Right kidney (tissue), 1 donor: ENCODE results near the gene ITPR2.

Experiments used
- DNase-seq: peaks from one replicate; pipeline ENCODE4 v3.0.0-alpha.2; 2016

ITPR2 gene

DNA sequence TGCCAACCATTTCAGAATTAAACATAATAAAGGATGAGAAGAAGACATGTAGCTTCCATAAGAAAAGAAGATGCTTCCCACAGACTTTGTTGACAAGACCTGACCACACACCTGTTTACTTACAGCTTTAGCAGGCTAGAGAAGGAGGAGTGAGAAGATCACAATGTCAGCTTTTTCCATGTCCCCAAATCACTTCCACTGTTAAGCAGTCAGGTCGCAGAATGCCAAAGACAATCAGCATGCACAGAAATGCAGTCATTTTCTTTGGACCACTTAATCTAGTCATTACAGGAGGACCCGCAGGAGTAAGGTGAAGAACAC, 322.7 kb downstream of the ITPR2 start:
- no peak for DNase-seq

DNA sequence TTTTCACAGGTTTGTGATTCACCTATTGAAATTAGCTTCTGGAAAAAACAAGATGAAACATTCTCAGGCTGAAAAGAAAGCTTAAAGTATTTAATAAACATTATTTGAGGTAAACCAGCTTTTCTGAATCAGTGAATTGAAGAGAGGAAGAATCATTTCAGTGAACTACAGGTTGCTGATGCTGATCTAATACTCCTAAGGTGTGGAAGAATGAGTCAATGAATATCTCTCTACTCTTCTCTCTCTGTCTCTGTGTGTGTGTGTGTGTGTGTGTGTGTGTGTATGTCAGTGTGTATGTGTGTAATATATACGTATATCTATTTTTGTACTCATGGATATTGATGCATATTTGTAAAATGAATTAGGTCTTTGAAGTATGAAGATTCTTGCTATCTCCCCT, 325.4 kb downstream of the ITPR2 start:
- no peak for DNase-seq

DNA sequence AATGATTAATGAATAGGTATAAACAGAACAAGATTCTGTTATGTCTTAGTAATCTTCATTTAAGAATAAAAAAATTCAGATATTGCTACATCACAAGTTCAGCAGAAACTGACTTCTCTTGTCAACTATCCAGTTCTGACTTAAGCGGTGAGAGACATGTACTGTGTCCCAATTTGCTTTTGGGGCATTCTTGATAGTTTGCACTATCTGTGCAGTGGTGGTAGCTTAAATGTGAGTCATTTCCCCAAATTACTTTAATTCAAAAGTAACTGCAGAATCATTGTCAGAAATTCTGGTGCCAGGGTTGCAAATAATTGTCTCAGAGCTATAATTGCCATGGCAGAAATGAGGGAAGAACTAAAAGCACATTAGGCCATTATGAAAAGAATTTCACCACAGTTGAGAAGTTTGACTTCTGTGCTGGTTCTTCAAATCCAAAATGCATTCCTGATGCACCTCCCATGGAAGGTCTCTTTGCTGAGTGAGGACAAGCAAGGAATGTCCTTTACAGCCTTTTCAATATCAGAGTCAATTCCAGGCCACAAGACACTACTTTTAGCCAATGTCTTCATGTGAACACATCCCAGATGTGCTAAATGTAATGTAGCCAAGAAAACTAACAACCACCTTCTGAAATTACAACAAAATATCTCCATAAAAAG, 332.9 kb downstream of the ITPR2 start:
- no peak for DNase-seq

DNA sequence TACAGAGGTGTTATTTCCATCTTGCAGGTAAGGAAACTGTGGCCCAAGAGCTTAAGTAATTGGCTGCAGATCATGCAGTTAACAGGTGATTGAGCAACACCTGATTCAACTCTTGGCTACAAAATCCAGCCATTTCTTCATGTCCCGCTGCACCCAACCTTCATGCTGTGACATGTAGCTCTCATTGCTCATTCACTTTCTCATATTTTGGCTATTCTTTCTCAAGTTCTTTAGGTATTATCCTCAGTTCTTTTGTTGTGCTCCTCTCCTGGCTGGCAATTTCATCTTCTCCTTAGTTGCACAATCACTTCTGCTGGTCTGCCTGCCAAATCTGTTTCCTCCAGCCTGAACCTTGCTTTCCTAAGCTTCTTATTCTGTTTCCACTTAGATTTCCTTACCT, 336.8 kb downstream of the ITPR2 start:
- DNase-seq = no peak

DNA sequence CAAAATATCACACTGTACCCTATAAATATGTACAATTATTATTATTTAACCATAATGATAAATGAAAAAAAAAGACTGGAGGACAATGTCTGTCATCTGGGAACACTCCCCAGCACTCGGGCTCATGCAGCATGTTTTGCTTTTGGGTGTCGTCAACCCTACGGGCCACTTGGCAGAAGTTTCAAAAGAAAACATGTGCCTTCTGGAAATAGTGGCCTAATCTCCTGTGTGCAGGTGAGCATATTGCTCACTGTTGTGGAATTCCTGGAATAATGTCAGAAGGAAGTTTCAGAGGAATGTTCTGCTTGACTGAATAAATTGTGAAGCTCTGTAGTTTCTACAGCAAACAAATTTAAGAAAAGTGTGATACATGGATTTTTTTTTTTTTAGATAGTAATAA, 339.3 kb downstream of the ITPR2 start:
- no peak for DNase-seq

DNA sequence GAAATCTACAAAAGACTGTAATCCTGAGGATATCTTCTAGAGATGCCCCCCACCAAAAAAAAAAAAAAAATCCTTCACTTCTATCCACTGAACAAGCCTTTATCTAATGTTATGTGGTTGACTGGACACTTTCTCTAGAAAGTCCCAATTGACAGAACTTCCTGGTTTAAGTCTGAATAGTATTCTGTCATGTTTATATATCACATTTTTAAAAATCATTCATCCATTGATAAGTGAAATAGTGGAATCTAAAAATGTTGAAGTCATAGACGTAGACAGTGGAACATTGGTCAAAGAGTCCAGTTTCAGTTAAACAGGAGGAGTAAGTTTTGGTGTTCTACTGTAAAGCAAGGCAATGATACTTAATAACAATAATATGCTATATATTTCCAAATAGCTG, 340.6 kb downstream of the ITPR2 start:
- no peak for DNase-seq

DNA sequence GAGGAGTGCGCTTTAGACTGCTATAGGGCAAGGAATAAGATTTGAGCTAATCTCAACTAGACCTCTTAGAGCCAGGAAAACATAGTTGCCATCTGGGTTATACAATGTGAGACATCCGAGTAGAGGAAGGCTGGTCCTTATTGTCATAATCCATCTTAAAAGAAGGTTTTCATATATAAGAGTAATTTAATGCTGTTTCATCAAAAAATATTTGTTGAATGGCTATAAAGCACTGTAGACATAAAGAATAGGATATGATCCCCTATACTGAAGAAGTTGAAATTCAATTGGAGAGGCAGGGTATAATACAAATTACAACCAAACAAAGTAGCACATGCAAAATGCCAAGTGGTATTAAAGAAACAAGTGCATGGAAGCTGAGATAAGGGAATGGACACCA, 343.1 kb downstream of the ITPR2 start:
- no peak for DNase-seq

DNA sequence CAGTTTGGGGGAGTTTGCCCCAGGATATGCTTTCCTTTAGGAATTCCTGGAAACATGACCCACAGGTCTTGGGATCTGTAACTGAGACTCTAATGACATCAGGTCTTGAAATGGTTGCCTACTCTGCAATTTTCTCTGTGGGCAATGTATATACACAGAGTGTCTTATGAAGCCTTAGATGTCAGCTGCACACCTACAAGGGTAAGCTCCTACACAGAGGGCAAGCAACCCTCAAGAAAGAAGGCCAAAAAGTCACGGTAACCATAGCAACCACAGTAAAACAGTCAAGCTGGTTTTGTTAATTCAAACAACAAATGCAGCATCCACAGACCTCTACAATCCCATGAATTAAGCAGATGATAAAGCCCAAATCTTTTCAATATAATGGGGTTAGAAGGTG, 344.6 kb downstream of the ITPR2 start:
- no peak for DNase-seq

DNA sequence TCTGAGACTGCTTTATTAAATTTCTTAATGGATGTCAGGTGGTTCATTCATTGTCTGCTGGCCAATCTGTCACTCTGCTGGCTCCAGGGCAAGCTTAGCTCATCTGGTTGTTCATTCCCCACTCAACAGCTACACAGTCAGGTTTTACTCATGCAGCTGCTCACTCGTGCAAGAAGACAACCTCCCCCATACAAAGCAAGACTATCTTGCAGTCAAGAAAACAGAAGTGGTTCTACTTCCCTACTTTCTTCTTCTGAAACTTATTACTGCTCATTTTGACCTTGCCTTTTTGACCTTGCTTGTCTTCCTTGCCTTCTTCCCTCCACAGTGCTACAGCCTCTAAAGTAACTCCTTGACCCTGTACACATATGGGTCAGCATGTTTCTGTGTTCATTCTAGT, 359.7 kb downstream of the ITPR2 start:
- DNase-seq = peak; percentile 6

DNA sequence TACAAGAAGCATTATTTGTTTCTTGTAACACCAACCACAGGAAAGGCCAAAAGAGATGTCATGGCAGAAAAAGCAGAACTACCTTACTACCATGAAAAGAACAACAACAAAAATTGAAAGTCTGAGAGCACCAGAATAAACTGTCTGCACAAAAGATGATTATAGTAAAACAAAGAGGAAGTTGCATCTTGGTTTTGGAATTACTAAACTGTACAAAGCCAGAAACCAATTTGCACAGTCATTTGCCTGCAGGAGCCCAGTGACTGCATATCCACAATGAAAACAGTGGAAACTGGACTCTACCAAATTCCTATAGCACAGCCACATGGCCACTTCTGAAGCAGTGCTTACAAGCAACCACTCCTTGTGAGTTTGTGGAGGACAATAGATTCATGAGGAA, 361.4 kb downstream of the ITPR2 start:
- no peak for DNase-seq

DNA sequence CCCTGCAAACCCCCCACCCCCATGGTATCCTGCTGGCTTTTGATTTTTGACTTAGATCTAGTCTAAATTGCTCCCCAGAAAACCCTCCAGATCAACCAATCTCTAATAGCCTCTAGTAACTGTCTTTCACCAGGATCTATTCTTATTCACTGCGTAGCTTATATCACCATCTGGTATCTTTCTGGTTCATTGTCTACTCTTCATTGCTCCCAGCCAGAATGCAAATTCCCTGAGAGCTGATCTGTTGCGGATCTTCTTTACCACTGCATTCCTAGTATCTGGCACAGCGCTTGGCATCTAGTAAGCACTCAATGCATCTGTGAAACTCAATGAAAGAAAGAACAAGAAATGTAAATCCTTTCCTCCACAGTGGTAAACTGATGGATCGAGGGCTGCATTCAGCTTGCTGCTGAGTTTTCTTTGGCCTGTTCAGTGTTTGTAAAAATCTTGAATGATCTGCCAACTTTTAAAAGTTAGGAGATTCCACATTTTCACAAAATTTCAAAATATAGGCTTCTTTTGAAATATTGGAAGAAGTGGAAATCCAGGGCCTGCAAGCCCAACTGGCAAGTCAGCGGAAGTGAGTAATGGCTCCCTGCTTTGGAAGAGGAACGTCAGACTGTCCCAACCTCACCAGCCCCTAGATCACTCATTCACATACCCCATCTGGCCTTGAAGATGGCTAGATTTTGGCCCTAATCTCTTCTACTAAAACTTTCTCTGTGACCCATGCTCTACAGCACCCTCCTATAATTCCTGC, 363.4 kb downstream of the ITPR2 start:
- no peak for DNase-seq

DNA sequence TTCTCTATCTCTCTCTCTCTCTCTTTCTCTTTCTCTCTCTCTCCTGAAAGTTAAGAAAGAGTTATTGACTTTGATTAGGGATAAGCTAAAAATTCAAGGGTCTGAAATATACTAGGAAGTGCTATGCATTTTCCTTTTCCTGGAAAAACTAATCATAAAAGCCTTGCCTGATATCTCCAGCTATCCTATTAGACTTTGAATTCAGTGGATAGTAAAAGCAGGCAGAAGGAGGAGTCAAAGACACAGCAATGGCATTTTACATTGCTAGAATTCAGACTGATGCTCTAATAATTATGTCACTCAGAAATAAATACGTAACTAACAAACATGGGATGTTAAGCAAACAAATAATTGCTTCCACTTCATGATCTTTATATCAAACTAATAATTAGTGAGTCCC, 365.6 kb downstream of the ITPR2 start:
- no peak for DNase-seq

DNA sequence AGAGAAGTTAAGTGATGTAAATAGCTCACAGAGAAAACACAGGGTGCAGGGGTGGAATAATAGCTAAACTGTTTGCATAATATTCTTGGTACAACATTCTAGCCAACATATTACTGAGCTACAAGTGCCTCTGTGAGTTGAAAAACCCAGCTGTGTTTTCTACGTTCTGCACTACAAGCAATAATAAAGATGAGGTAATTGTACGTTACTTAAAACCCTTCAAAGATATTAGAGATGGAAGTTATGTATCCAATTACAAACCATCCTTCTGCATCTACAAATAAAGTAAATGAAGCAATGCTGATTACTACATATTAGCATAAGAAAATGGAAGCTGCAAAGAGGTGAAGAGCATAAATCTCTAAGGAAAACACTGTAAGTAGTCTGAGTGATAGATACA, 366.3 kb downstream of the ITPR2 start:
- no peak for DNase-seq

DNA sequence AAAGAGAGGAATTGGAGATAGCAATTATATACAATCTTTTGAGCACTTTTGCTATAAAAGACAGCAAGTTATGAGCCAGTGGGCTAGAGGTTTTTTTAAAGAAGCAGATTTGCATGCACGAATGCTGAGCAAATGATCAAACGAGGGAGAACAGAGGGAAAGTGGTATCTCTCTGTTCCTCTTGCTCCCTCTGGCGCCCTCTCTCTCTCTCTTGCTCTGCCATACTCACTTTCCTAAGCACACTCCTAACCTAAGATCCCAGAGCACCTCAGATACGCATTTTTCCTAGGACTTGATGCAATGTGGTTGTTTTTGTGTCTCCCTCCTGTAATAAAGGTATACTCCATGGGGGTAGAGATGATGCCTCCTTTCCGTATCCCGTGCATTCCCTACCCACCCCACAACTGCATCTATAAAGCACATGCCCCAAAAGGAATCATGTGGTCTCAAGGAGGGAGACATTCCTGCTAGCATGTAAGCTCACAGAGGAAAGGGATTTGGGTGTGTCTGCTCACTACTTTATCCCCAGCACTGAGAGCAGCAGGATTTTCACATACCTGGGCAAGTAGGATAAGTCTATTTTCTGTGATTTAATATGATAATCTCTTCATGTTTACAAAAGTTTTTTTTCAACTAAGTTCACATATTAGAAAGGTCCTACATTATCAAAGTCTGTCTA, 367.4 kb downstream of the ITPR2 start:
- DNase-seq = no peak

DNA sequence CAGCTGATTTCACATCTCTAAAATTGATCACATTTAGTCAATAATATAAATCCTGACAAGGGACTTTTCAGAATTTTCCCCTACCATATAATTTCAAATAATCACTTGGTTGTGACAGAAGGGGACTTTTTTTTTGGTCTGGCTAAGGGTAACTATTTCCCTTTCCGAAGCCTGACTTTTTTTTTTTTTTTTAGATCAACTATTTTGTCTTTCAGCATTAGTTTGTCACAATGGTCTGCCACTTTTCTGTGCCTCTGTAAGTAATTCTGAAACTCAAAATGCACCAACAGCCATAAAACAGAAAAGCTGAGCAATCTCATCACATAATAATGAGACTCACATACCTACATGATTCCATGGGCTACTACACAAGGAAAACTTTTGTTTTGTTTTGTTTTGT, 371.2 kb downstream of the ITPR2 start:
- no peak for DNase-seq

DNA sequence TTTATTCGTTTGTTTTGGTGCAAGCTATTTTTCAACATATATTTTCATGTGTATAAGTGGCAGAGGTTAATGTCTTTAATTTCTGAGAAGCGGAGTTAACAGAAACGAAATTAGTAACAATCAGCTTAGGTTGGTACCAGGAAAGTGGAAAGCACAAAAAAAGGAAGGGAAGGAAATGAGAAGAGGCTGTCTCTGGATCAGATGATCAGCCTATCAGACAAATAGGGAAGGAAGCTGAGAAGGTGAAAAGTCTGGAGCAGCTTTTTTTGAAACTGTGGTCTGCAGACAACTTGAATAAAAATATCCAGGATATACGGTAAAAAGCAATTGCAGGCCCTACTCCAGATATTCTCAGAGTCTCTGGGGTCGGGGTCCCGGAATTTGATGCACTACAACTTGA, 372.6 kb downstream of the ITPR2 start:
- DNase-seq = no peak

DNA sequence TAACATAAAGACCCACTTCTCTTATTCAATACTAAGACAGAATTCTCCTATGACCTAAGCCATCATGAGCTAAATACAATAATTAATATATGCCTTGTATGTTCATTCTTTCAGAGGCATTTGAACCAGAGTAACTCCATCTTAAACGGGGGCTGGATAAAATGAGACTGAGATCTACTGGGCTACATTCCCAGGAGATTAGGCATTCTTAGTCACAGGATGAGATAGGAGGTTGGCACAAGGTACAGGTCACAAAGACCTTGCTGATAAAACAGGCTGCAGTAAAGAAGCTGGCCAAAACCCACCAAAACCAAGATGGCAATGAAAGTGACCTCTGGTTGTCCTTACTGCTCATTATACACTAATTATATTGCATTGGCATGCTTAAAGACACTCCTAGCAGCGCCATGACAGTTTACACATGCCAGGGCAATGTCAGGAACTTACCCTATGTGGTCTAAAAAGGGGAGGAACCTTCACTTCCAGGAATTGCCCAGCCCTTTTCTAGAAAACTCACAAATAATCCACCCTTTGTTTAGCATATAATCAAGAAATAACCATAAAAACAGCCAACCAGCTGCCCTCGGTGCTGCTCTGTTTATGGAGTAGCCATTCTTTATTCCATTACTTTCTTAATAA, 376.9 kb downstream of the ITPR2 start:
- DNase-seq = no peak

DNA sequence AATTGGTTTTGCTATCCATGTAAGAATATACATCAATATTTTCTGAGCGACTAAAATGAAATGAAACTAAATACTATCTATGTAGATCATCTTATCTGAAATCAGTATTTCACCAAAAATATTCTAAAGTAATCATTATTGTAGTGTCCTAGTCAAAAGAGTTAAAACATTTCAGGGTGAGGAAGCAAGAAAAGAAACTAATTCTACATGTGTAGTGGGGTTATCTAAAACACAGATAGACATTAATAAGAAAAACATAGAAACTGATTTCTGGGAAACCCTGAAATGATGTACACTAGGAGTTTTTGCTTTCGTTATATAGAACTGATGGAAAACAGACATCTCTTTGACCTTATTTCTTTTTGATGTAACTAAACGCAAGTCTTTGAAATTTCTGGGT, 379.7 kb downstream of the ITPR2 start:
- DNase-seq = no peak

DNA sequence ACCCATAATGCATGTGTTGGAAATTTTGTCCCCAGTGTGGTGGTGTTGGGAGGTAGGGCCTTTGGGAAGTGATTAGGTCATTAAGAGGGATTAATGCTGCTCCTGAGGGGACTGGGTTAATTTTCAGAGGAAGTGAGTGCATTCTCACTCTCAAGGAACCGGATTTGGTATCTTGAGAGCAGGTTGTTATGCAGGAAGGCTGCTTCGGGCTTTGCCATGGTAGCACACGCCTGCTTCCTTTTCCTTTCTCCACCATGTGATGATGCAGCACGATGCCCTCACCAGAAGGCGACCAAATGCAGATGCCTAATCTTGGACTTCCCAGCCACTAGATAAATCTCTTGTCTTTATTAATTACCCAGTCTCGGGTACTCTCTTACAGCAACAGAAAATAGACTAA, 380.5 kb downstream of the ITPR2 start:
- DNase-seq = no peak

DNA sequence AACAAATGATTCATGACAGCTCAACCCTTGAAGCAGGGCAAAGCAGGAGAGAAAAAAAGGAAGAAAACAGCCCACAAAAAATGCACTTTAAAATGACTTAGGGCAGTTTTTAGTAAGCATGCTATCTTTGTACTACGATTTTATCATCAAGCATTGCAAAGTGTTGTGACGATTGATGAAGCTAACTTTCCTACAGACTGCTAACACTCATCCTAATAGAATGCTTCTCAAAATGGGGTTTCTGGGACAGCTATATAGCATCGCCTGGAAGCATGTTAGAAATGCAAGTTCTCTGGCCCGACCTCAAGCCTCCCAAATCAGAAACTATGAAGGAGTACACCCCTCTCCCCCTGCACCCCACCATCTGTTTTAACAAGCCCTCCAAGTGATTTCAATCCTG, 381.2 kb downstream of the ITPR2 start:
- no peak for DNase-seq

DNA sequence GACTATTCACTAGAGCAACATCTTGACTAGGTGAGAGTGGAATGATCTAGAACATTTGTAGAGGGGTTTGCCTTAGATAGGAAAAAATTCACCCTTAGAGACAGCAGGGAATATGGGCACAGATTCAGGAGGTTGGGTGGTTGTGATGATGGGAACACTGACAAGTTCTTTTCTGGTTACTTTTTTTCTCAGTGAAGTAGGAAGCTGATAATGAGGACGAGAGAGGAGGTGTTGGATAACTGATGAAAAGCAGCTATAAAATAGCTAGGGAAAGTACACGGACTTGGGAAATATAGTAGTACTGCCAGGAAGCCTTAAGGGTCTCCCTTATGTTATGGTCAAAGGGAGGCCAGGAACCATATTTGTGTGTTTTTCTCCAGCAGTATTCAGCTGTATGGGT, 387.1 kb downstream of the ITPR2 start:
- DNase-seq = no peak

DNA sequence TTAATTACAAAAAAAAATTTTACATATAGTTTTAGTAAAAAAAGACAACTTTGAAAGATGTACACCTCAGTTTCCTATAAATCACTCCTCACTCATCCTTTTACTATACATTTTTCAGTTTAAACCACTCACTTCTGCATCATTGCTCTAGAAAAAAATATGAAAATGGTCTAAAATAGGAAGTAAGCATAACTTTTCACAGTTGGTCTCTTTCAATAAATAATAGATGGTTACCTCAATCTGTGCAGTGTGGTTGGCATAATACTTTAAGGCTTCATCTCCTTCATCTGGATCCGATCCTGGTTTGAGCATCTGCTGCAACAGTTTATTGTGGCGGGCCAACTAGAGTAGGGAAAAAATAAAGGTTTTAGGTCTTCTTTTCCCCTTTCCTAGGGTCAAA, 389.7 kb downstream of the ITPR2 start:
- DNase-seq = no peak

DNA sequence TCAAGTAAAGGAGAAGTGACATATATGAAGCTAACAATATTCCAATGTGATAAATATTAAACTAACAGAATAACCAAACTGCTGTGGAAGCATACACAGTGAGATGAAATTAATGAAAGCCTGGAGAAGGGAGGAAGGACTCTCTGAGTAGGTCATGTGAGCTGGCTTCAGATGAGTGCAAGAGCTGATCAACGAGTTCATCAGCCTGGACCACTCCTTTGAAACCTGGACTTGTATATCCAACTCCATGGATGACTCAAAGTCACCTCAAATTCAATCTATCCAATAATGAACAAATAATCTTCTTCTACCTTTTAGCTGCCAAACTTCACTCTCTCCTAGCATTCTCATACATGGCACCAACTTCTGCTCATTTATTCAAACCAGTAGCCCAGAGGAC, 391.6 kb downstream of the ITPR2 start:
- no peak for DNase-seq

DNA sequence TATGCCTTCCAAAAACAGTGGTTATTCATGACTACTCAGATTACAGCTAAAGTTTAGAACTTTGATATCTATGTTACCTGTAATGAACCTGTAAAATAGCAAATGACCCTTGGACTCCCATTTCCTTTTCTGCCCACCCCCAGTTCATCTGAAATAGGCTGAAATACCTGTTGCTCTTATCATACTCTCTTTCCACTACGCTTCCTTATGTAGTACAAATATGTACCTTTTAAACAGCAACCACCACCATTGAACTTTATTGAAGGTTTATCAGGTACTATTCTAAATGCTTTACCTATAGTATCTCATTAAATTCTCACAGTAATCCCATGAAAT, 398.0 kb downstream of the ITPR2 start:
- DNase-seq = no peak
